Stimulated activated CD4-positive, alpha-beta T cell treated with anti-CD3 and anti-CD28 coated beads, Interleukin-2, amount 100 ng/mL, for 4 hours (primary cell): Measurements from ENCODE around the gene BRICD5.

Source experiments
- DNase-seq: peaks from one replicate; pipeline ENCODE4 v3.0.0-alpha.2; 2020; ENCODE audit warnings: low read depth

The BRICD5 gene

DNA sequence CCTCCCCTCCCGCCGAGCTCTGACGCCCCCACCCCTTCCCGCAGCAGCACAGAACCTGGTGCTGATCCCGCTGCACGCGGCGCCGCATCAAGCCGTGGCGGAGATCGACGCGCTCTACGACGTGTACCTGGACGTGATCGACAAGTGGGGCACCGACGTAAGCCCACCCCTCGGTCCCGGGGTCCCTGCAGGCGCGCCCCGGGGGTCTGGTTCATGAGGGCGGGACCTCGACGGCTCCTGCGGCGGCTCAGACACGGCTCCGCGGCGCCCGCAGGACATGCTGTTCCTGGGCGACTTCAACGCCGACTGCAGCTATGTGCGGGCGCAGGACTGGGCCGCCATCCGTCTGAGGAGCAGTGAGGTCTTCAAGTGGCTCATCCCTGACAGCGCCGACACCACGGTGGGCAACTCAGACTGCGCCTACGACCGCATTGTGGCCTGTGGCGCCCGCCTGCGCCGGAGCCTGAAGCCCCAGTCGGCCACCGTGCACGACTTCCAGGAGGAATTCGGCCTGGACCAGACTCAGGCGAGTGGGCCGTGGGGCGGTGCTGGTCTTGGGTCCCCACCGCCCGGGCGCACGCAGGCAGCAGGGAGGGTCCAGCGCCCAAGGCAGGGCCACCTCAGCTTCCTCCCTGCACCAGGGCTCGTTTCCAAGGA lies 27.0 kb upstream of the BRICD5 start:
- no peak for DNase-seq

DNA sequence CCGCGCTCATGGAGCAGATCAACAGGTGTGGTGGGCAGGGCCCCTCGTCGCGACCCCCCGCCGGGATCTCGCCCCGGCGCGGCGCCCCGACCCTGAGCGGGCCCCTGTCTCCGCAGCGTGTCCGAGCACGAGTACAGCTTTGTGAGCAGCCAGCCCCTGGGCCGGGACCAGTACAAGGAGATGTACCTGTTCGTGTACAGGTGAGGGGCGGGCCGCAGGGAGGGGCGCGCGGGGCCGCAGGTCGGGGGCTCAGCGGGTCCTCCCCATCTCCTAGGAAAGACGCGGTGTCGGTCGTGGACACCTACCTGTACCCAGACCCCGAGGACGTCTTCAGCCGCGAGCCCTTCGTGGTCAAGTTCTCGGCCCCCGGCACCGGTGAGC lies 26.4 kb upstream of the BRICD5 start:
- DNase-seq = no peak

DNA sequence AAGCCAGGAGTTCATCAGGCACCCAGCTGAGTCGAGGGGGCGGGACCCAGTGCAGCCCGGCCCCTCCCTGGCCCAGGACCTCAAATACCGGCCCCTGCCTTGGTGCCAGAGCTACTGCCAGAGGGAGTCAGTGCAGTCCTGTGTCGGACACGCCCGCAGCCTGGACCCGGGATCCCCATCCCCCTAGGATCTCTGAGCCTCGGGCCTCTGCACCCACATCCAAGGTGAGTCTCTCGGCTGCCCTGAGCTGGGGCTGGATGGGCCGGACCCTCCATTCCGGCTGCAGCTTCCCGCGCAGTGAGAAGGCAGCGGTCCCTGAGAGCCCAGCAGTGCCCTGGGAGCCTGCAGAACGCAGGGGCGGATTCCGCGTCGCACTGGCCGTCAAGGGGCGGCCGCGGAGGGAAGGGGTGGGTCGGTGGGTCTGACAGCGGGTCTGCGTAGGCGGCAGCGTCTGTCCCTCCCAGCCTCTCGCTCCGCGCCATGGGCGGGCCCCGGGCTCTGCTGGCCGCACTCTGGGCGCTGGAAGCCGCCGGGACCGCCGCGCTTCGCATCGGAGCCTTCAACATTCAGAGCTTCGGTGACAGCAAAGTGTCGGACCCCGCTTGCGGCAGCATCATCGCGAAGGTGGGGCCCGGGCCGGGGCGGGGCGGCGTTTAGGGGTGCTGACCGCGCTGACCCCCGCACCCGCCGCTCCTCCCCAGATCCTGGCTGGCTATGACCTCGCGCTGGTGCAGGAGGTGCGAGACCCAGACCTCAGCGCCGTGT lies 25.9 kb upstream of the BRICD5 start, which contains the start of gene DNASE1L2:
DNASE1L2 (plus strand) TSS at position 108 of the 765 bp plus-strand sequence; CDS start at position 481, 373 bp downstream.
- DNase-seq = no peak

DNA sequence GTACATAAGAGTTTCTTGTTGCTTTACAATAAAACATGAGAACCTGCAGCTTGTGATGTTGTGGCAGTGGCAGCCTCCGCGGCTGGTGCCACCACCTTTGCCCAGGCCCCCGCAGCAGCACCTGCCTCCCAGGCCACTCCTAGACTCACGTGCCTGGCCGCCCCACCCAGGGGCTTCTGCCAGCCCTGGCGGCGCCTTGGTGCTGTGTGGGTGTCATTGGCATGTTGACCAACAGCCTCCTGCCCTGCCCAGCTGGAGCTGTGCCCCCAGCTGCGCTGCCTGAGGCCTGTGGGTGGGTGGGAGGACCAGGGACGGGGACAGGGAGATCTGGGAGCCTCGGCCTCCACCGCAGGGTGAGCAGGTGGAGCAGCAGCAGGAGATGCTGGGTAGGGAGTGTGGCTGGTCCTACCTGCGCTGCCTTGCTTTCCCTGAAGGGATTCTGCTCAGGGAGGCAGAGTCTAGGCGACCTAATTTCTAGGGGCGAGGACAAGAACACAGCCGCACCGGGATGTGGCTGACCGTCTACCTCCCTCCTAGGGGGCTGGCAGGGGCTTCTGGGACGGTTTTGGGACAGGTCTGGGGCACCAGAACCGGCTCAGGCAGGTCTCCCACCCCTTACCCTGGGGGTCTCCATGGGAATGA lies 25.2 kb upstream of the BRICD5 start:
- no peak for DNase-seq

DNA sequence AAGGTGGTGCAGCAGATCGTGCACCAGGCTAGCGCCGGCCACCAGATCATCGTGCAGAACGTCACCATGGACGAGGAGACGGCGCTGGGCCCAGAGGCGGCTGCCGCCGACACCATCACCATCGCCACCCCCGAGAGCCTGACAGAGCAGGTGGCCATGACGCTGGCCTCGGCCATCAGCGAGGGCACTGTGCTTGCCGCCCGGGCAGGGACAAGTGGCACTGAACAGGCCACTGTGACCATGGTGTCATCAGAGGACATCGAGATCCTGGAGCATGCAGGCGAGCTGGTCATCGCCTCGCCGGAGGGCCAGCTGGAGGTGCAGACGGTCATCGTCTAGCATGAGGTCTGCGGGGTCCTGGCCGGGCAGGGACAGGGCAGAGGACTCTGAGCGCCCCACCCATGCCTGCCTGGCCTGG lies 24.6 kb upstream of the BRICD5 start:
- DNase-seq = no peak

DNA sequence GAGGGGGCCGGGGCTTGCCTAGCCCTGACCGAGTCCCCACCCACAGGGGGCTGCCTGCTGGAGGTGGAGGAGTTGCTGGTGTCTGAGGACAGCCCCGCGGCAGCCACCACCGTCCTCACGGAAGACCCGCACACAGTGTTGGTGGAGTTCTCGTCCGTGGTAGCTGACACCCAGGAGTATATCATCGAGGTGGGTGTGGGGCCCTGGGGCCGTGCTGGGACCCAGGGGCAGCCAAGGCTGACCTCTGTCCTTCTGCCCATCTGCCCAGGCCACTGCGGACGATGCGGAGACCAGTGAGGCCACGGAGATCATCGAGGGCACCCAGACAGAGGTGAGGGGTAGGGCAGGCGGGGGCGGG lies 24.1 kb upstream of the BRICD5 start:
- no peak for DNase-seq

DNA sequence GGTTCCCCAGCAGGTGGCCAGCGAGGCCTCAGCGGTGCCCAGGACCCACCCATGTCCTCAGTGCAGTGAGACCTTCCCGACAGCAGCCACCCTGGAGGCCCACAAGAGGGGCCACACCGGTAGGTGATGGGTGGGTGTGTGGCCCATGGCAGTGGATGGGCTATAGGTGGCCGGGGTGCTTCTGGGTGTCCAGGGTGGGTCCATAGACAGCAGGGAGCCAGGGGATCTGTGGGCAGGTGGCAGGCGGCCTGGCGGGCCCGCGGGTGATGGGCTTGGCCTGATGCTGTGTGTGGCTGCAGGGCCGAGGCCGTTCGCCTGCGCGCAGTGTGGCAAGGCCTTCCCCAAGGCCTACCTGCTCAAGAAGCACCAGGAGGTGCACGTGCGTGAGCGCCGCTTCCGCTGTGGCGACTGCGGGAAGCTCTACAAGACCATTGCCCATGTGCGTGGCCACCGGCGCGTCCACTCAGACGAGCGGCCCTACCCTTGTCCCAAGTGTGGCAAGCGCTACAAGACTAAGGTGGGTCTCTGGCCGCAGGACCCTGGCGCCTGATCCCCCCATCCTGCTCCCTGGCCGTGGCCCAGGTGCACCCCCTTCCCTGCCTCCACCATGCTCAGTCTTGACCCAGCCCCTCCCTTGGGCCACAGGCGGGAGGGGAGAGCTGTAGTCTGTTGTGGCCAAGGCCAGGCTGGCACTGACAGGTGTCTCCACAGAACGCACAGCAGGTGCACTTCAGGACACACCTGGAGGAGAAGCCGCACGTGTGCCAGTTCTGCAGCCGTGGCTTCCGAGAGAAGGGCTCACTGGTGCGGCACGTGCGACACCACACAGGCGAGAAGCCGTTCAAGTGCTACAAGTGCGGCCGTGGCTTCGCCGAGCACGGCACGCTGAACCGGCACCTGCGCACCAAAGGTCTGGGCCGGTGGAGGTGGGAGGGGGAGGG lies 23.5 kb upstream of the BRICD5 start:
- DNase-seq = no peak

DNA sequence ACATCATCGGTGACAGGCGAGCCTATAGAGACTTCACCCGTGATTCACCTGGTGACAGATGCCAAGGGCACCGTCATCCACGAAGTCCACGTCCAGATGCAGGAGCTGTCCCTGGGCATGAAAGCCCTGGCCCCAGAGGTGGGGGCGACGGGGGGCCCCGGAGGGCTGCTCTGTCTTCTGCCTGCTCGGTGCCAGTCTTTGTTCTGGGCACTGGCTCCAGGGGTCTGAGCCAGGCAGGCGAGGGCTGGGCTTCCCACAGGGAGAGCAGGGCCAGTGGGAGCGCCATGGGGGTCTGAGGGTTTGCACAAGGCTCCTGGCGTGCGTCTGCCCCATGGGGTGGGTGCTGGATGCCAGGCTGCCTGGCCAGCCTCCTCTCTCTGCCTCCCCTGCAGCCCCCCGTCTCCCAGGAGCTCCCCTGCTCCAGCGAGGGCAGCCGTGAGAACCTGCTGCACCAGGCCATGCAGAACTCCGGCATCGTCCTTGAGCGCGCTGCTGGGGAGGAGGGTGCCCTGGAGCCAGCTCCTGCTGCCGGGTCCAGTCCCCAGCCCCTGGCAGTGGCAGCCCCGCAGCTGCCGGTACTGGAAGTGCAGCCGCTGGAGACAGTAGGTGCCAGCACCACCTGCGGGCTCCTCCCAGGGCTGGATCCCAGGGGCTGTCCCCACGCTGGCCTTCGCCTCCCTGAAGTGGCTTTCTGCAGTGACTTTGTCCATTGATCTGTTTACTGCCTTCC lies 22.5 kb upstream of the BRICD5 start:
- no peak for DNase-seq

DNA sequence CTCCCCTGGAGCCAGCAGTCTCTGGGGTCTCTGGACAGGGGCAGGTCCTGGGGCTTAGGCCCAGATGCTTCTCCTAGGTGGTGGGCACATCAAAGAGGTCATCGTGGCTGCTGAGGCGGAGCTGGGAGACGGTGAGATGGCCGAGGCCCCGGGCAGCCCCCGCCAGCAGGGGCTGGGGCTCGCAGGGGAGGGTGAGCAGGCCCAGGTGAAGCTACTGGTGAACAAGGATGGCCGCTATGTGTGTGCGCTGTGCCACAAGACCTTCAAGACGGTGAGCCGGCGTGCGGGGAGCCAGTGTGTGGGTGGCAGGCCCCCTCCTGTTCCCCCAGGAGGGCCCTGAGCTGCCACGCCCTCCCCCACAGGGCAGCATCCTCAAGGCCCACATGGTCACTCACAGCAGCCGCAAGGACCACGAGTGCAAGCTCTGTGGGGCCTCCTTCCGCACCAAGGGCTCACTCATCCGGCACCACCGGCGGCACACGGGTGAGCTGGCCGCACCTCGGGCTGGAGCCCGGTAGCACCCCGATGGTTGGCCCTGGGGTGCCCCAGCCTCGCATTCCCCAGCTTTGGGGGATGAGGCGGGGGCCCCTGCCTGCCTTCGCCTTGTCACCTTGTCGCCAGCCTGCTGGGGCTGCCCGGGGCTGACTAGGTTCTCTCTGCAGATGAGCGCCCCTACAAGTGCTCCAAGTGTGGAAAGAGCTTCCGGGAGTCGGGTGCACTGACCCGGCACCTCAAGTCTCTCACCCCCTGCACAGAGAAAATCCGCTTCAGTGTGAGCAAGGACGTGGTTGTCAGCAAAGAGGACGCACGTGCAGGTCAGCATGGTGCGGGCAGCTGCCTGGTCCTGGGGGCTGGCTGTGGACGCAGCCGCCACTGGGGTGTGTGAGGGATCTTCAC lies 21.7 kb upstream of the BRICD5 start:
- DNase-seq = no peak

DNA sequence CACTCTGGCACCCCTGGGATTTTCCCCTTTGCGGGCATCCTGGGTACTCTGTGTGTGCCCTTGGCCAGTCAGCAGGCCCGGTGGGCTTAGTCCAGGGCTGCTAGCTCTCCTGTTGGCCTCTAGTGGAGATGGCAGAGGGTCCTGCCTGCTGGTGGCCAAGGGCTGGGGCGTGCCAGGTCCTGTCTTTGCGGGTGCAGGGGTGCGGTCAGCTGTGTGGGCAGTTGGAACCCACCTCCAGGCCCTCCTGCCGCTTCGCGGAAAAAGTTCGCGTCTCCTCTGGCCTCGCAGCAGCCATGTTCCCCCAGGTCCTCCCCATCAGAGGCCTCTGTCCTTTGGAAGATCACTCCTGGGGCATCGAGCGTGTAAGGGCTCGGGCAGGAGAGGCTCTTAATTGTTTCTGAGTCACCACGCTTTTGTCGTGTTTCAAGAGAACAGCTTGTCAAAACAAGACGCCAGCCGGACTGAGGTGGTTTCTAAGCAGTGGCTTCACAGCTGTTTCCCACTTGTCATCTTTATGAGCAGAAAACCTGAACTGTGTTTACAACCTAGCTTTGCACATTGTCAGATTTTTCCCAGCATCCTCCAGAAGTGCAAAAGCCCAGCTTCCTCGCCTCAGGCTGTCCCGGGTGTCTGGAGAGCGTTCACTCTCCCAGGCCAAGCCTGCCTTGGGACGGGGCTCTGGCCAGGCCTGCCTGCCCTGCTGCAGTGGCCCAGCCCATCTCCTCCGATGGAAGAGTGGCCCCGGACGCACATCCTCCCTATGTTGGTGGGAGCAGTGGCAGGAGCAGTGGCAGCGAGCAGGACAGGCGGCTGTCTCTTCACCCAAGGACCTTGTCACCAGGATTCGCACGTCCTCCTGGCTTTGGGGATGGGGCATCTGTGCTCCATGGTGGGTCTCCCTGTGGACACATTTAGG lies 20.6 kb upstream of the BRICD5 start:
- no peak for DNase-seq

DNA sequence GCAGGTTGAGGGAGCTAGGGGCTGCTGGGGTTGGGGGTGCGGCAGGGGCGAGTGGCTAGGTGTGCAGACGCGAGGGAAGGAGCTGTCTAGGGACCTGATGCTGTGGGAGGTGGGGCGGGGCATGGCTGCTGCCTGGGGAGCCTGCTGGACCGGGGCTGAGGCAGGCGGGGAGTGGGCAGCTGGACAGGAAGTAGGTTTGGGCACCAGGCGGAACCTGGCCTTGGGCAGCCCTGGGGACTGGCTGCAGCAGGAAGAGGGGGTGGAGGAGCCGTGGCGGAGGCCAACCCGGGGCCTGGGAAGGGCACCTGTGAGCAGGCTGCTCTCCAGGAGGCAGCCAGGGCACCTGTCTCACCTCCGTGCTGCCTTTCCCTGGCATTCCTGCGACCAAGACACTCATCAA lies 19.7 kb upstream of the BRICD5 start:
- DNase-seq = no peak

DNA sequence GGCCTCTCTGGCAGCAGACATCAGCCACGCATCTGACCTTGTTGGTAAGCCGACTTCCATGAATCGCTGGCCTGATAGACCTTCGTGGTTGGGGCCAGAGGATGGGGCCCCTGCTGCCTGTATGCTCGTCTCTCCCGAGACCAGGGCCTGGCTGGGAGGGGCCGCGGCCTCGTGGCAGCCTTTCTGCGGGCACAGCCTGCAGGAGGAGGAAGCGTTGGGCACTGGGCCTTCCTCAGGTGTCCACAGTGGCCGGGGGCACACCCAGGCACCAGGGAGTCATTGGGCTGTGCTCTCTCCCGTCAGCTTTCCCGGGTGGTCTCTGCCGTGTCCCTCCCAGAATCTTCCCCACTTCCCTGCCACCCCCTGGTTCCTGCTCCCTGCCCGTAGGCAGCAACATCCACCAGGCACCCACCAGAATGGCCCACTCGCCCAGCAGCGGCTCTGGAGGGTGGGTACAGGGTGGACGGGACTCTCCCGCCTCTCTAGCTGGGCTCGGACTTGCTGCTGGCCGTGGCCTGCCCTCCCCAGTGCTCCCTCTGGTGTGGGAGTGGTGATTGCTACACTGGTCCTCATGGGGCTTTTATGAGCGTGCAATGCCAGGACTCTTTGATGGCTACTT lies 19.1 kb upstream of the BRICD5 start:
- no peak for DNase-seq

DNA sequence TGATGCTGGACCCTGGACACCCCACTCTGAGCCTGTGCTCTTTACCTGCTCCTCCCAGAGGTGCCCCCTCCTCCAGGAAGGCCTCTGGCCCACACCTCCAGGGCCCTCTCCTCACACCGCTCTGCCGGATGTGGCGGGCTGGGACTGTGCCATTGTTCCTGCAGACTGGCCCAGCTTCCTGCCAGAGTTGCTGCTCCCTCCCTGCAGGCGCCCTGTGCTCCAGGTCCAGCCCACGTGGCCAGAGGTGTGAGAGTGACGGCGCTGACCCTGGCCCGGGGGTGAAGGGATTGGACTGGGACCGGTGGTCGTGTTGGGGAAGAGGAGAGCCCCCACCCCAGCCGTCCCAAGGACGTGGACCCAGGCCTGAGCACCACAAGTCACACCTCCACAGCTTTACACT lies 18.4 kb upstream of the BRICD5 start:
- DNase-seq = no peak

DNA sequence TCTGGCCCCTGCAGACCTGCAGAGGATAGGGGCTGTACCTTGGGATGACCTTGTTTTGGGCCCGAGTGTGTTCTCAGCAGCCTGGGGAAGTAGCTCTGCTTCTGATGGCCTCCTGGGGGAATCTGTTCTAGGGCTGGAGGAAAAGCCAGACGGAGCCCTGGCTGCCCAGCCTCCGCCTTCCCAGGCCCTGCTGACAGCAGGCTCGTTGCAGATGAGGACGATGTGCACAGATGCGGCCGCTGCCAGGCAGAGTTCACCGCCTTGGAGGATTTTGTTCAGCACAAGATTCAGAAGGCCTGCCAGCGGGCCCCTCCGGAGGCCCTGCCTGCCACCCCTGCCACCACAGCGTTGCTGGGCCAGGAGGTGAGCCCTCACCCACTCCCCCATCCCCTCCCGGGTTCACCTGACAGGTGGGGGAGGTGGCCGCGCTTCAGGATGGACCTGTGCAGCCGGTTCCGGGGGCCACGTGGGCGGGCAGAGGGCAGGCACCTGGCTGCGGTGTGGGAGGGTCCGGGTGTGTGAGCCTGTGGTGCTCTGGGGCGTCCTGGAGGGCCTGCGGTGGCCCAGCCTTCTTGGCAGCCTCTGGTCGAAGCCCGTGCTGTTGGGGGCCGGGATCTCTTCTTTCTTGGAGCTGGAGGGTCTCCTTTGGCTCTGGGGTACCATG lies 17.6 kb upstream of the BRICD5 start:
- no peak for DNase-seq

DNA sequence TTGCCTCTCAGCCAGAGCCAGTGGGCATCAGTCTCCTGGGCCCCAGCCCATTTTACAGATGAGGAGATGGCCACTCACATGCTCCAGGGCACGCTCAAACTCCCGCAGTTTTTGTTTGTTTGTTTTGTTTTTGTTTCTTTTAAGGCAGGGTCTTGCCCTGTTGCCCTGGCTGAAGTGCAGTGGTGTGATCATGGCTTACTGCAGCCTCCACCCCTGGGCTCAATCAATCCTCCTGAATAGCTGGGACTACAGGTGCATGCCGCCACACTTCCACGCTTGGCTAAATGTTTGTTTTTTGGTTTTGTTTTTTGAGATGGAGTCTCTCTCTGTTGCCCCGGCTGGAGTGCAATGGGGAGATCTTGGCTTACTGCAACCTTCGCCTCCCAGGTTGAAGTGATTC lies 16.3 kb upstream of the BRICD5 start:
- no peak for DNase-seq

DNA sequence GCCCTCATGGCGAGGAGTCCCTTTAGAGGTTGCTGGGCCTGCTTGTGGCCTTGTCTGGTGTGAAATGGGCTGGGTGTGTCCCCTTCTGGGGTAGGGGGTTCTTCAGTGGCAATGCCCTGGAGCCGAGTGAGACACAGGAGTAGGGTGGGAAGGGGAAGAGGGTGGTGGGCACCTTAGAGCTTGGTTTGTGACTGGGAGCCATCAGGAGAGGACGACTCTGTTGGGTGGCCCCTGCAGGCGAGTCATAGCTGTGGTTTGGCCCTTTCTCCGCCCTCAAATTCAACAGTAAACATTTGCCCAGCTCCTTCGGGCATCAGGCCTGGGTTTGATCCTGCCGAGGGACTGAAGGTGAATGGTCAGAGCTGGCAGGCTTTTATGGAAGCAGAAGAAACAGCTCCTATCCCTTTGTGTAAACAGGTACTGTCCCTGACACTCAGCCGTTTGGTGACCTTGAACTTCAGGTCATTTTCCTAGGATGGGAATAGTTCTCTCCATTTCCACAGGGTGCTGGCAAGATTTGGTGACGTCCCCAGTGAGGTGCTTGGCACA lies 15.7 kb upstream of the BRICD5 start:
- DNase-seq = no peak

DNA sequence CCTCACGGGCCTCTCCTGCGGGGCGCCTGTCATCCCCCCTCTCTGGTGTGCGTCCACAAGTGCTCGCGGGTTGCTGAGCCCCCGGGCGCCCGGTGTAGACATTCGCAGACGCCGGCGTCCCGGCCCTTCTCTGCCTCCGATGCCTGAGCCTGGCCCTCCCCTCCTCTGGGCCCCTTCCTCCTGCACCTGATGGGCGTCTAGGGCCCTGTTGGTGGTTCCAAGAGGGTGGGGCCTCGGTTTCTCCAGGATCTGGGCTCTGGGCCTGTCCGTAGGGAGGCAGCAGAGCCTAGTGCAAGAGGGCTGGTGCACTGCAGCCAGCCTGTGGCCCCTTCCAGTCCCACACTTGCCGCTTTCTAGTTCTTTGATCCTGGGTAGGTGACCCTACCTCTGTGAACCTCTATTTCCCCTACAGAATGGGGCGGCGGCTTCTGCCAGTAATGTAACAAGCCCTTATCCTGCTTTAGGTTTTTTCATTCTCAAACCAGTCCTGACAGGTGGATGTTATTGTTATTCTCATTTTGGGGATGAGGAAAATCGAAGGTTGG lies 13.4 kb upstream of the BRICD5 start:
- DNase-seq = no peak
